ENCODE data around the gene CDK11B. TPM values are rescaled to one million over a fixed set of nuclear protein-coding genes. Genes with fewer than 3 reads are reported as not detected.
"Not testable (repeated sequence)": the region's sequence is repeated elsewhere in the genome, so short reads cannot be mapped to it uniquely, and the experiment has no call there.

The CDK11B gene
- total and polyA plus RNA-seq, 12 donors, result 8.8 to 65.4 (median 19.5) TPM

GRCh38 chr1:1662392-1662791, 3.6 kb upstream of the CDK11B start:
- peak overlapping the region in 3 of 5 donors; percentile 14 to 72 (median 52) for H3K27ac ChIP-seq
- peak in 1 of 7 donors; percentile 11 for DNase-seq
- H3K4me1 ChIP-seq (replicated peaks in 1 of 2); H3K27me3 ChIP-seq; intact Hi-C loops (cut with DNase I); H3K9me3 ChIP-seq (replicated peaks in 1 of 3); H3K4me3 ChIP-seq: not testable (repeated sequence)
- WGBS, 4 donors, result 55 to 77% (median 70%) methylated on average over 4 to 9 of the region's 9 CpGs
- H3K36me3 ChIP-seq (replicated peaks in 1 of 2), result peaks cover 0 to 20% of the 10 kb centered on the region in 2 donors

GRCh38 chr1:1648265-1648664, 10.5 kb downstream of the CDK11B start:
- intact Hi-C loops (cut with DNase I); H3K27ac ChIP-seq; H3K4me3 ChIP-seq; H3K27me3 ChIP-seq; H3K9me3 ChIP-seq (replicated peaks in 1 of 3); H3K4me1 ChIP-seq (replicated peaks in 1 of 2): not testable (repeated sequence)
- 86 to 92% (median 91%) methylated on average over 11 of the region's 11 CpGs for WGBS, 4 donors
- DNase-seq, result peak in 1 of 7 donors; percentile 12
- H3K36me3 ChIP-seq (replicated peaks in 1 of 2), result peaks cover 0 to 53% of the 10 kb centered on the region in 2 donors

- DNase-seq, result peak in 1 of 7 donors; percentile 15
- H3K9me3 ChIP-seq (replicated peaks in 1 of 3); H3K27ac ChIP-seq; H3K4me1 ChIP-seq (replicated peaks in 1 of 2); H3K27me3 ChIP-seq; intact Hi-C loops (cut with DNase I); H3K4me3 ChIP-seq: not testable (repeated sequence)
- WGBS, 4 donors, result 88 to 95% (median 93%) methylated on average over 17 of the region's 17 CpGs
- peaks cover 0 to 48% of the 10 kb centered on the region in 2 donors for H3K36me3 ChIP-seq (replicated peaks in 1 of 2)
Observed at GRCh38 chr1:1647567-1648241, 11.1 kb downstream of the CDK11B start.

- H3K4me1 ChIP-seq (replicated peaks in 1 of 2); H3K27me3 ChIP-seq; H3K9me3 ChIP-seq (replicated peaks in 1 of 3); H3K4me3 ChIP-seq; DNase-seq; intact Hi-C loops (cut with DNase I); H3K27ac ChIP-seq: not testable (repeated sequence)
- H3K36me3 ChIP-seq (replicated peaks in 1 of 2), result peaks cover 0 to 36% of the 10 kb centered on the region in 2 donors
- 70 to 83% (median 76%) methylated on average over 4 to 5 of the region's 5 CpGs for WGBS, 4 donors
Observed at GRCh38 chr1:1646326-1646725, 12.5 kb downstream of the CDK11B start.

- WGBS, 4 donors, result 92 to 96% (median 94%) methylated on average over 14 to 30 of the region's 38 CpGs
- H3K4me1 ChIP-seq (replicated peaks in 1 of 2); H3K27me3 ChIP-seq; H3K4me3 ChIP-seq; H3K9me3 ChIP-seq (replicated peaks in 1 of 3); intact Hi-C loops (cut with DNase I); H3K27ac ChIP-seq: not testable (repeated sequence)
- DNase-seq, result peak in 1 of 7 donors; percentile 6
- peaks cover 0 to 14% of the 10 kb centered on the region in 2 donors for H3K36me3 ChIP-seq (replicated peaks in 1 of 2)
Observed at GRCh38 chr1:1640711-1641461, 17.9 kb downstream of the CDK11B start.

- H3K27ac ChIP-seq; H3K4me3 ChIP-seq; H3K9me3 ChIP-seq (replicated peaks in 1 of 3); DNase-seq; H3K27me3 ChIP-seq; intact Hi-C loops (cut with DNase I); H3K4me1 ChIP-seq (replicated peaks in 1 of 2): not testable (repeated sequence)
- H3K36me3 ChIP-seq (replicated peaks in 1 of 2), result peaks cover 0 to 11% of the 10 kb centered on the region in 2 donors
- 94 to 99% (median 96%) methylated on average over 10 to 13 of the region's 25 CpGs; no CpG with 5 or more reads in 1 of the 4 donors for WGBS, 4 donors
Observed at GRCh38 chr1:1640081-1640480, 18.7 kb downstream of the CDK11B start.

- H3K4me3 ChIP-seq; H3K27me3 ChIP-seq; H3K9me3 ChIP-seq (replicated peaks in 1 of 3); H3K4me1 ChIP-seq (replicated peaks in 1 of 2); H3K27ac ChIP-seq; intact Hi-C loops (cut with DNase I): not testable (repeated sequence)
- 93 to 96% (median 93%) methylated on average over 3 to 15 of the region's 16 CpGs for WGBS, 4 donors
- peak in 1 of 7 donors; percentile 13 for DNase-seq
- H3K36me3 ChIP-seq (replicated peaks in 1 of 2), result peaks cover 0 to 11% of the 10 kb centered on the region in 2 donors
Observed at GRCh38 chr1:1639368-1639767, 19.4 kb downstream of the CDK11B start.

GRCh38 chr1:1638528-1638927, 20.3 kb downstream of the CDK11B start:
- H3K27ac ChIP-seq; H3K4me3 ChIP-seq; H3K4me1 ChIP-seq (replicated peaks in 1 of 2); intact Hi-C loops (cut with DNase I); H3K27me3 ChIP-seq; H3K9me3 ChIP-seq (replicated peaks in 1 of 3): not testable (repeated sequence)
- peaks cover 0 to 11% of the 10 kb centered on the region in 2 donors for H3K36me3 ChIP-seq (replicated peaks in 1 of 2)
- DNase-seq, result peak in 1 of 7 donors; percentile 4
- WGBS, 4 donors, result 82 to 95% (median 89%) methylated on average over 1 to 9 of the region's 13 CpGs

- DNase-seq, result peak in 1 of 7 donors; percentile 1
- H3K4me1 ChIP-seq (replicated peaks in 1 of 2); H3K27ac ChIP-seq; H3K9me3 ChIP-seq (replicated peaks in 1 of 3); H3K27me3 ChIP-seq; H3K4me3 ChIP-seq; intact Hi-C loops (cut with DNase I): not testable (repeated sequence)
- WGBS, 4 donors, result 88 to 100% (median 93%) methylated on average over 6 to 14 of the region's 14 CpGs
- H3K36me3 ChIP-seq (replicated peaks in 1 of 2), result peaks cover 0 to 11% of the 10 kb centered on the region in 2 donors
Observed at GRCh38 chr1:1637479-1637875, 21.3 kb downstream of the CDK11B start.

GRCh38 chr1:1636621-1637478, 22.0 kb downstream of the CDK11B start:
- intact Hi-C loops (cut with DNase I); H3K27me3 ChIP-seq: not testable (repeated sequence)

More at GRCh38 chr1:1636621-1637478, 22.0 kb downstream of the CDK11B start:
- peaks cover 0 to 11% of the 10 kb centered on the region in 2 donors for H3K36me3 ChIP-seq (replicated peaks in 1 of 2)
- H3K27ac ChIP-seq; H3K4me3 ChIP-seq; H3K9me3 ChIP-seq (replicated peaks in 1 of 3); H3K4me1 ChIP-seq (replicated peaks in 1 of 2): not testable (repeated sequence)
- peak in 2 of 7 donors; percentile 6 to 19 for DNase-seq
- 92 to 100% (median 94%) methylated on average over 5 to 37 of the region's 37 CpGs for WGBS, 4 donors
